HG03575 (cell line): ENCODE data around the gene DUSP7.

ENCODE experiments used
- ATAC-seq: cut with Tn5 transposase; IDR thresholded peaks from one replicate; pipeline ENCODE4 v1.9.1; 2021; ENCODE audit not compliant: unreplicated experiment, insufficient number of reproducible peaks, low FRiP score; ENCODE audit errors: extremely low read depth

The DUSP7 gene

DNA sequence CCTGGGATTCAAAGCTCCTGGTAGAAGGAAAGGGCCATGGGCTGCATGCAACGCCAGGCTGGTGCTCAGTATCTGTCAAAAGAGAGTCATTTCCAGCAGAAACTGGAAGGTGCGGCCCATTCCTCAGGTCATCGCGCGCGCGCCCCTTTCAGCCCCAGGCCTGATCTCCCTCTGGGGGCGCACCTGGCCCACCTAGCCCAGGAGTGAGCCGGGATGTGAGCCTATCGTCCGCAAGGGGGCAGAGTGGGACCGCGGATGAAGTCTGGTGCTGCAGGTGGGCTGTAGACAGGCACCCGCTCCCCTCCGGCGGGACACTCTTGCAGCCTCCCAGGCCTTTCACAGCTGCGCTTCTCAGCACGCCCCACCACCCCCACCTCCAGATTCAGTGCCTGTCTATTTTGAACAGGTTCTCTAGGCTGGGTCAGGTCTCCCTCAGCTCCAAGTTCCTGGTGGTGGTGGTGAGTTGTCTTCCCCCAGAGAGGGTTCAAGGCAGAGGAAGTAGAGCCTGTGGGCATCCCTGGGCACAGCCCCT lies 54.9 kb downstream of the DUSP7 start:
- ATAC-seq, result no peak

GRCh38 chr3:51999846-52000245 lies 56.5 kb downstream of the DUSP7 start:
- ATAC-seq, result no peak
